Dedifferentiated amniotic fluid mesenchymal stem cell (primary cell): ENCODE results near the gene SH2D7.
"Not testable (repeated sequence)": the region's sequence is repeated elsewhere in the genome, so short reads cannot be mapped to it uniquely, and the experiment has no call there.

ENCODE experiments used
- DNase-seq: peaks from one replicate; pipeline ENCODE4 v3.0.0-alpha.2; 2016; ENCODE audit errors: extremely low spot score

SH2D7 gene

GRCh38 chr15:78140292-78140691 lies 47.9 kb downstream of the SH2D7 start:
- DNase-seq, result no peak

- DNase-seq, result no peak
Observed at GRCh38 chr15:78142332-78142731, 50.0 kb downstream of the SH2D7 start.

DNA sequence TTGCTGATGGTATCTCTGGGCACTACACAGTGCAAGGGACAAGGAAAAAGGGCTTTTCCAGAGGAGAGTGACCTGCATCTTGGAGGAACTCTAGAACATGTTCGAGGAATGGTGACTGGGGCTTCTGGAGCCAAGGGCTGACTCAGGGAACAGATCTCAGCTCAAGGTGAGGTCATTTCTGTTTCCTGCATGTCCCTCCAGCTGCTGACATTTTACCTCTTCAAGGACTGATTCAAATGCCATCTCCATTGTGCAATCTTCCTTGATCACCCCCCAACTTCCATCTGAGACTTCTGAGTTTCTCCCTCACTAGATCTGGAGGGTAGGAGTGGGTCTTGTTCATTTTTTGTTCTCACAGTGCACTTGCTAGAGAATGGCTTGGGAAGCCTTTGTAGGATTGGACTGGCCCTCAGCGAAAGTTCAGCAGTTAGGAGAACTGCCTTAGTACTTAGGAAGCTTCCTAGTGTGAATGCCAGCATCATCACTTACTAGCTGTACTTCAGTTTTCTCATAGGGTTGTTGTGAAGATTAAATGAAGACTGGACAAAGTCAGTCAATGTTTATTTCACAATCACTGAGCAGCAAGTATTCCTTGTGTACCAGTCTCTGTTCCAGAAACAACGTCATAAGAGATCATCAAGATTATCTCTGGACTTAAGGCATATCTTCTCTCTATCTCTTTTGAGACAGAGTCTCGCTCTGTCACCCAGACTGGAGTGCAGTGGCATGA lies 54.2 kb downstream of the SH2D7 start:
- no peak for DNase-seq

- DNase-seq, result no peak
Observed at GRCh38 chr15:78147566-78147965, 55.2 kb downstream of the SH2D7 start.

DNA sequence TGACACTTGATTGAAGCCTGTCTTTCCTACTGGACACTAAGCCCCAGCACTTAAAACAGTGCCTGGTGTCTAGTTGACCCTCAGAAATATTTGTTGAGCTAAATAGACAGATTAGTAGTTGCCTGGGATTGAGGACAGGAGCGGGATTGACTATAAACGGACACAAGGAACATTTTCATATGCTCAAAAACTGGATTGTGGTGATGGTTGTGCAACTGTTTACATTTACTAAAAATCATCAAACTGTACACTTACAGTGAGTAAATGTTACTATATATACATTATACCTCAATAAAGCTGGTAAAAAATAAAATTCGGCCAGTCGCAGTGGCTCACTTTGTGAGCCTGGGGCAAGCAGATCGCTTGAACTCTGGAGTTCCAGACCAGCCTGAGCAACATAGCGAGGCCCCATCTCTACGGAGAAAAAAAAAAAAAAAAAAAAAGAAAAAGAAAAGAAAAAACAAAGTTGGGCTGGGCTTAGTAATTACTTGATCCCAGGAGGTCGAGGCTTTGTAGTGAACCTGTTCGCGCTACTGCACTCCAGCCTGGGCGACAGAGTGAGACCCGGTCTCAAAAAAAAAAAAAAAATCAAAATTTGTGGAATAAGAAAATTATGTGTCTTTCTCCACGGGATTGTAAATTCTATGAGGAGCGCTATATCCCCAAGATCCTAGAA lies 56.2 kb downstream of the SH2D7 start:
- DNase-seq, result no peak

DNA sequence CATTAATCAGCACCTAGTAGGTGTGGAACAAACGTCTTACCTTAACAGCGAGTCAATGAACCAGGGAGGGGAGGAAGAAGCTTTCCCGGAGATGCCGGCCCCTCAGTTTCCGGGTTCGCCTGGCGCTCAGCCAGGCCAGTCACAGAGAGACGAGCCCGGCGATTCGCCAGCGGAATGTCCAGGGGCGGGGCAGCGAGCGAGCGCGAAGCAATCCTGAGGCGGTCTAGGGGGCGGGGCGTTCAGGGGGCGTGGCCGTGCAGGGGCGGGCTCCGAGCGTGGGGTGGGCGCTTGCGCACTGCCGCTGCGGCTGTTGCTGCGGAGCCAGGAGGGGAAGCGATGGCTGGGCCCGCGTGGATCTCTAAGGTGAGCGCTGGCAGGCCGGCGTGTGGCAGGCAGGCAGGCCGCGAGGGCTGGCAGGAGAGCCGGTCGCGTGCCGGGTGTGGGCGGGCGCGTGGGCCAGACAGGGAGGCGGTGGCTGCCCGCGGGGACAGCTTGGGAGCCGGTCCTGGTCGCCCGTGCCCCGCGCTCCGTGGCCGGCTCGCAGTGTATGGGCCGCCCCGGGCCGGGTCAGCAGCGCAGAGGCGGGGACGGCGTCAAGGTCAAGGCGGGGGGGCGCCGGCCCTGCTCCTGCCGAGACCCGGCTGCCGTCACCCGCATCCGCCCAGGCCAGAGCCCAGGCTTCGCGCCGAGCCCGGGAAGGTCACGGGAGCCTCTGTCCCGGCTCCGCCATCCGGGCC lies 56.9 kb downstream of the SH2D7 start, which contains the start of gene IDH3A:
IDH3A (plus strand) TSS at position 295 of the 737 bp plus-strand sequence; CDS start at position 337, 42 bp downstream.
- peak; percentile 97 for DNase-seq

- DNase-seq, result no peak
Observed at GRCh38 chr15:78149805-78150751, 57.7 kb downstream of the SH2D7 start.

DNA sequence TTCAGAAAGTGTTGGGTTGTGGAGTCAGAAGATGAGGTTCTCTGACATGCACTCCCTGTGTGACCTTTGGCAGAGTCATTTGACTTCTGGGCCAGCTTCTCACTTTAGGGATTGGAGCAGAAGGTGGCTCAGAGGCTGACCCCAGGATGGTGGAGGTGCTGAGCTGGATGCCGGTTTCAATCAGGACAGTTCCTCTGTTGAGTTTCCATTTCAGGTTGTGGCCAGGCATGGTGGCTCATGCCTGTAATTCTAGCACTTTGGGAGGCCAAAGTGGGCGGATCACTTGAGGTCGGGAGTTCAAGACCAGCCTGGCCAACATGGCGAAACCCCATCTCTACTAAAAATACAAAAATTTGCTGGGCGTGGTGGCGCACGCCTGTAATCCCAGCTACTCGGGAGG lies 58.7 kb downstream of the SH2D7 start:
- not testable (repeated sequence) for DNase-seq
